ENCODE data around the gene UTS2B.

Gene UTS2B

GRCh38 chr3:191350396-191351090, 20.2 kb upstream of the UTS2B start:
- Histone ChIP-seq H3K9ac (ENCODE audit: low read depth, low read length) (no peak overlapping the region), H3K36me3 (ENCODE audit: insufficient read depth, low read length) (no peaks in the 10 kb centered on the region), H3K27me3 (ENCODE audit: control insufficient read depth, insufficient read depth, low read length) (no peaks in the 10 kb centered on the region), H3K4me2 (ENCODE audit: low read length) (peak overlapping the region; percentile 50), H3K4me3 (ENCODE audit: low read length) (peak overlapping the region; percentile 14), H3K9me3 (replicated peaks; ENCODE audit: low read length) (no peaks in the 10 kb centered on the region), H3K4me1 (ENCODE audit: control insufficient read depth, insufficient read depth, low read length) (peaks cover 35% of the 10 kb centered on the region)

- no peak overlapping the region for H3K4me2 ChIP-seq (ENCODE audit: low read length)
- H3K4me1 ChIP-seq (ENCODE audit: control insufficient read depth, insufficient read depth, low read length), result peaks cover 41% of the 10 kb centered on the region
- H3K36me3 ChIP-seq (ENCODE audit: insufficient read depth, low read length), result no peaks in the 10 kb centered on the region
- no peak overlapping the region for H3K4me3 ChIP-seq (ENCODE audit: low read length)
- H3K9ac ChIP-seq (ENCODE audit: low read depth, low read length), result no peak overlapping the region
- no peaks in the 10 kb centered on the region for H3K9me3 ChIP-seq (replicated peaks; ENCODE audit: low read length)
- no peaks in the 10 kb centered on the region for H3K27me3 ChIP-seq (ENCODE audit: control insufficient read depth, insufficient read depth, low read length)
Observed at GRCh38 chr3:191348098-191348497, 17.8 kb upstream of the UTS2B start.

GRCh38 chr3:191347228-191347627, 16.9 kb upstream of the UTS2B start:
- Histone ChIP-seq H3K9ac (ENCODE audit: low read depth, low read length) (no peak overlapping the region), H3K4me3 (ENCODE audit: low read length) (no peak overlapping the region), H3K27me3 (ENCODE audit: control insufficient read depth, insufficient read depth, low read length) (no peaks in the 10 kb centered on the region), H3K4me1 (ENCODE audit: control insufficient read depth, insufficient read depth, low read length) (peaks cover 42% of the 10 kb centered on the region), H3K9me3 (replicated peaks; ENCODE audit: low read length) (no peaks in the 10 kb centered on the region), H3K4me2 (ENCODE audit: low read length) (no peak overlapping the region), H3K36me3 (ENCODE audit: insufficient read depth, low read length) (no peaks in the 10 kb centered on the region)

GRCh38 chr3:191345334-191345733, 15.0 kb upstream of the UTS2B start:
- no peak overlapping the region for H3K4me2 ChIP-seq (ENCODE audit: low read length)
- H3K9ac ChIP-seq (ENCODE audit: low read depth, low read length), result no peak overlapping the region
- H3K9me3 ChIP-seq (replicated peaks; ENCODE audit: low read length), result no peaks in the 10 kb centered on the region
- no peaks in the 10 kb centered on the region for H3K36me3 ChIP-seq (ENCODE audit: insufficient read depth, low read length)
- no peaks in the 10 kb centered on the region for H3K27me3 ChIP-seq (ENCODE audit: control insufficient read depth, insufficient read depth, low read length)
- peaks cover 34% of the 10 kb centered on the region for H3K4me1 ChIP-seq (ENCODE audit: control insufficient read depth, insufficient read depth, low read length)
- H3K4me3 ChIP-seq (ENCODE audit: low read length), result no peak overlapping the region

GRCh38 chr3:191343913-191344312, 13.6 kb upstream of the UTS2B start:
- peaks cover 42% of the 10 kb centered on the region for H3K4me1 ChIP-seq (ENCODE audit: control insufficient read depth, insufficient read depth, low read length)
- H3K9me3 ChIP-seq (replicated peaks; ENCODE audit: low read length), result no peaks in the 10 kb centered on the region
- no peak overlapping the region for H3K4me3 ChIP-seq (ENCODE audit: low read length)

GRCh38 chr3:191343115-191343514, 12.8 kb upstream of the UTS2B start:
- no peaks in the 10 kb centered on the region for H3K36me3 ChIP-seq (ENCODE audit: insufficient read depth, low read length)
- no peak overlapping the region for H3K4me3 ChIP-seq (ENCODE audit: low read length)

More at GRCh38 chr3:191343913-191344312, 13.6 kb upstream of the UTS2B start:
- Histone ChIP-seq H3K4me2 (ENCODE audit: low read length) (peak overlapping the region; percentile 33), H3K27me3 (ENCODE audit: control insufficient read depth, insufficient read depth, low read length) (no peaks in the 10 kb centered on the region), H3K9ac (ENCODE audit: low read depth, low read length) (no peak overlapping the region), H3K36me3 (ENCODE audit: insufficient read depth, low read length) (no peaks in the 10 kb centered on the region)

GRCh38 chr3:191342411-191342810, 12.1 kb upstream of the UTS2B start:
- Histone ChIP-seq H3K27me3 (ENCODE audit: control insufficient read depth, insufficient read depth, low read length) (no peaks in the 10 kb centered on the region), H3K36me3 (ENCODE audit: insufficient read depth, low read length) (no peaks in the 10 kb centered on the region), H3K9me3 (replicated peaks; ENCODE audit: low read length) (no peaks in the 10 kb centered on the region), H3K4me3 (ENCODE audit: low read length) (no peak overlapping the region), H3K9ac (ENCODE audit: low read depth, low read length) (no peak overlapping the region), H3K4me2 (ENCODE audit: low read length) (peak overlapping the region; percentile 3), H3K4me1 (ENCODE audit: control insufficient read depth, insufficient read depth, low read length) (peaks cover 55% of the 10 kb centered on the region)

More at GRCh38 chr3:191343115-191343514, 12.8 kb upstream of the UTS2B start:
- Histone ChIP-seq H3K9me3 (replicated peaks; ENCODE audit: low read length) (no peaks in the 10 kb centered on the region), H3K4me1 (ENCODE audit: control insufficient read depth, insufficient read depth, low read length) (peaks cover 50% of the 10 kb centered on the region), H3K9ac (ENCODE audit: low read depth, low read length) (no peak overlapping the region), H3K4me2 (ENCODE audit: low read length) (peak overlapping the region; percentile 9), H3K27me3 (ENCODE audit: control insufficient read depth, insufficient read depth, low read length) (no peaks in the 10 kb centered on the region)

GRCh38 chr3:191342006-191342405, 11.7 kb upstream of the UTS2B start:
- Histone ChIP-seq H3K4me2 (ENCODE audit: low read length) (peak overlapping the region; percentile 3), H3K27me3 (ENCODE audit: control insufficient read depth, insufficient read depth, low read length) (no peaks in the 10 kb centered on the region), H3K9me3 (replicated peaks; ENCODE audit: low read length) (no peaks in the 10 kb centered on the region), H3K4me3 (ENCODE audit: low read length) (no peak overlapping the region), H3K9ac (ENCODE audit: low read depth, low read length) (no peak overlapping the region), H3K4me1 (ENCODE audit: control insufficient read depth, insufficient read depth, low read length) (peaks cover 59% of the 10 kb centered on the region), H3K36me3 (ENCODE audit: insufficient read depth, low read length) (no peaks in the 10 kb centered on the region)

GRCh38 chr3:191340966-191341365, 10.6 kb upstream of the UTS2B start:
- Histone ChIP-seq H3K36me3 (ENCODE audit: insufficient read depth, low read length) (no peaks in the 10 kb centered on the region), H3K9me3 (replicated peaks; ENCODE audit: low read length) (no peaks in the 10 kb centered on the region), H3K9ac (ENCODE audit: low read depth, low read length) (no peak overlapping the region), H3K4me1 (ENCODE audit: control insufficient read depth, insufficient read depth, low read length) (peaks cover 68% of the 10 kb centered on the region), H3K4me2 (ENCODE audit: low read length) (no peak overlapping the region), H3K27me3 (ENCODE audit: control insufficient read depth, insufficient read depth, low read length) (no peaks in the 10 kb centered on the region), H3K4me3 (ENCODE audit: low read length) (no peak overlapping the region)

GRCh38 chr3:191340351-191340750, 10.0 kb upstream of the UTS2B start:
- no peak overlapping the region for H3K9ac ChIP-seq (ENCODE audit: low read depth, low read length)
- H3K4me1 ChIP-seq (ENCODE audit: control insufficient read depth, insufficient read depth, low read length), result peaks cover 74% of the 10 kb centered on the region
- H3K9me3 ChIP-seq (replicated peaks; ENCODE audit: low read length), result no peaks in the 10 kb centered on the region
- H3K4me3 ChIP-seq (ENCODE audit: low read length), result no peak overlapping the region
- H3K36me3 ChIP-seq (ENCODE audit: insufficient read depth, low read length), result no peaks in the 10 kb centered on the region
- no peak overlapping the region for H3K4me2 ChIP-seq (ENCODE audit: low read length)
- H3K27me3 ChIP-seq (ENCODE audit: control insufficient read depth, insufficient read depth, low read length), result no peaks in the 10 kb centered on the region

- Histone ChIP-seq H3K9me3 (replicated peaks; ENCODE audit: low read length) (no peaks in the 10 kb centered on the region), H3K36me3 (ENCODE audit: insufficient read depth, low read length) (no peaks in the 10 kb centered on the region), H3K4me3 (ENCODE audit: low read length) (no peak overlapping the region), H3K9ac (ENCODE audit: low read depth, low read length) (no peak overlapping the region), H3K4me2 (ENCODE audit: low read length) (peak overlapping the region; percentile 8), H3K27me3 (ENCODE audit: control insufficient read depth, insufficient read depth, low read length) (no peaks in the 10 kb centered on the region), H3K4me1 (ENCODE audit: control insufficient read depth, insufficient read depth, low read length) (peaks cover 76% of the 10 kb centered on the region)
Observed at GRCh38 chr3:191339316-191339917, 9.1 kb upstream of the UTS2B start.

- Histone ChIP-seq H3K27me3 (ENCODE audit: control insufficient read depth, insufficient read depth, low read length) (no peaks in the 10 kb centered on the region), H3K9ac (ENCODE audit: low read depth, low read length) (no peak overlapping the region), H3K4me1 (ENCODE audit: control insufficient read depth, insufficient read depth, low read length) (peaks cover 75% of the 10 kb centered on the region), H3K9me3 (replicated peaks; ENCODE audit: low read length) (no peaks in the 10 kb centered on the region), H3K4me3 (ENCODE audit: low read length) (no peak overlapping the region), H3K36me3 (ENCODE audit: insufficient read depth, low read length) (no peaks in the 10 kb centered on the region), H3K4me2 (ENCODE audit: low read length) (peak overlapping the region; percentile 55)
Observed at GRCh38 chr3:191338177-191338488, 7.8 kb upstream of the UTS2B start.

Measured in skeletal muscle satellite cell (primary cell).